Stimulated activated CD8-positive, alpha-beta memory T cell treated with anti-CD3 and anti-CD28 coated beads, Interleukin-4, amount 100 ng/mL, for 4 hours (primary cell): ENCODE results near the gene KDELR1.
"Not testable (repeated sequence)": the region's sequence is repeated elsewhere in the genome, so short reads cannot be mapped to it uniquely, and the experiment has no call there.

Experiments used
- DNase-seq, 2 donors: peaks; one replicate each; pipeline ENCODE4 v3.0.0-alpha.2; 2020; ENCODE audit warnings: low read depth in 2 of 2, low spot score in 1 of 2

KDELR1 gene

GRCh38 chr19:48397263-48398101, 6.1 kb upstream of the KDELR1 start:
- no peak for DNase-seq

- no peak for DNase-seq
These were observed 5.4 kb upstream of the KDELR1 start for GRCh38 chr19:48396824-48397176.

GRCh38 chr19:48396016-48396823, 4.9 kb upstream of the KDELR1 start:
- no peak for DNase-seq

GRCh38 chr19:48395499-48395898, 4.1 kb upstream of the KDELR1 start:
- DNase-seq: no peak

GRCh38 chr19:48395170-48395455, 3.8 kb upstream of the KDELR1 start:
- no peak for DNase-seq

- no peak for DNase-seq
These were observed 3.2 kb upstream of the KDELR1 start for GRCh38 chr19:48394331-48395169.

GRCh38 chr19:48393559-48394330, 2.4 kb upstream of the KDELR1 start, which contains the start of gene GRIN2D:
Gene GRIN2D, plus strand, starts transcription at chr19:48393668. Its CDS starts 4,725 bp downstream, at chr19:48398393.
- no peak for DNase-seq

- DNase-seq: no peak
These were observed 1.7 kb upstream of the KDELR1 start for GRCh38 chr19:48392860-48393558.

GRCh38 chr19:48392006-48392344, 624 bp upstream of the KDELR1 start:
- DNase-seq: not testable (repeated sequence)

- peak in 1 of 2 donors; percentile 36 for DNase-seq
These were observed 907 bp downstream of the KDELR1 start for GRCh38 chr19:48390188-48391099.

GRCh38 chr19:48386981-48387380, 4.4 kb downstream of the KDELR1 start:
- DNase-seq: no peak

GRCh38 chr19:48385461-48386087, 5.8 kb downstream of the KDELR1 start:
- no peak for DNase-seq

- no peak for DNase-seq
These were observed 9.1 kb downstream of the KDELR1 start for GRCh38 chr19:48382286-48382685.

GRCh38 chr19:48381178-48381950, 10.0 kb downstream of the KDELR1 start:
- no peak for DNase-seq

- DNase-seq: no peak
These were observed 12.3 kb downstream of the KDELR1 start for GRCh38 chr19:48379058-48379457.

- DNase-seq: no peak
These were observed 13.2 kb downstream of the KDELR1 start for GRCh38 chr19:48378194-48378570.

- DNase-seq: no peak
These were observed 17.8 kb downstream of the KDELR1 start for GRCh38 chr19:48373567-48373966.

GRCh38 chr19:48372904-48373303, 18.4 kb downstream of the KDELR1 start:
- no peak for DNase-seq
